ENCODE measurements around the gene MIS18BP1.

- TF ChIP-seq CTCF (IDR thresholded peaks at IDR 0.05) (no peak), POLR2A (IDR thresholded peaks at IDR 0.05) (no peak)
These were observed 53.8 kb downstream of the MIS18BP1 start for GRCh38 chr14:45199230-45199629.
